IMR-90 (cell line): Measurements from ENCODE around the gene HMX1. TPM values are rescaled to one million over a fixed set of nuclear protein-coding genes. Genes with fewer than 3 reads are reported as not detected.

ENCODE experiments used
- ATAC-seq: fragments of 200-7000 bp; cut with Tn5 transposase; 2 replicates; pipeline ENCODE4 v1.9.1; 2020; ENCODE audit warnings: low read depth, mild to moderate bottlenecking, moderate library complexity
- BruUV-seq: library from RNA; stranded (reverse); fragments of 400-500 nt; replicated peaks from 2 replicates; lab custom pipeline; 2021; lab: Mats Ljungman, UMichigan
- CTCF ChIA-PET: fragments of 300-600 bp; formaldehyde crosslinking; extraction: SDS; loops from one replicate; lab custom pipeline; 2021; ENCODE audit warnings: antibody characterized with exemption; lab: Yijun Ruan, JAX
- POLR2A ChIA-PET: fragments of 300-600 bp; sonication (Branson Sonifier 250); formaldehyde crosslinking; loops from one replicate; lab custom pipeline; 2022; ENCODE audit warnings: antibody characterized with exemption; ENCODE audit not compliant: unreplicated experiment; lab: Charles Lee
- DNase-seq: peaks from one replicate; pipeline ENCODE4 v3.0.0; 2013
- H2AFZ ChIP-seq: replicated peaks from 2 replicates; pipeline ENCODE3; 2013; ENCODE audit warnings: low read length, mild to moderate bottlenecking; ENCODE audit not compliant: poor library complexity
- H2AK5ac ChIP-seq: 2 replicates; pipeline ENCODE4 v1.6.1; 2013; ENCODE audit warnings: low read depth, low read length, inconsistent platforms
- H2AK9ac ChIP-seq: replicated peaks from 2 replicates; pipeline ENCODE3; 2013; ENCODE audit warnings: mild to moderate bottlenecking, low read depth, low read length, moderate library complexity; ENCODE audit not compliant: poor library complexity
- H2BK120ac ChIP-seq: 2 replicates; pipeline ENCODE4 v1.6.1; 2013; ENCODE audit warnings: low read depth, low read length, inconsistent platforms
- H2BK15ac ChIP-seq: 3 replicates; pipeline ENCODE4 v1.6.1; 2013; ENCODE audit warnings: low read depth, low read length, inconsistent platforms
- H2BK20ac ChIP-seq: 2 replicates; pipeline ENCODE4 v1.6.1; 2013; ENCODE audit warnings: low read depth, mild to moderate bottlenecking, inconsistent platforms, low read length, moderate library complexity
- H2BK5ac ChIP-seq: 2 replicates; pipeline ENCODE4 v1.6.1; 2013; ENCODE audit warnings: mild to moderate bottlenecking, low read depth, low read length, inconsistent platforms; ENCODE audit not compliant: poor library complexity, severe bottlenecking
- H3K14ac ChIP-seq: replicated peaks from 2 replicates; pipeline ENCODE4 v1.6.1; 2013; ENCODE audit warnings: low read depth, low read length, inconsistent platforms
- H3K18ac ChIP-seq: 2 replicates; pipeline ENCODE4 v1.6.1; 2013; ENCODE audit warnings: low read depth, low read length, control low read depth
- H3K23ac ChIP-seq: 2 replicates; pipeline ENCODE4 v1.6.1; 2013; ENCODE audit warnings: low read depth, low read length, inconsistent platforms
- H3K27ac ChIP-seq: 2 replicates; pipeline ENCODE4 v1.5.1; 2013; ENCODE audit warnings: mild to moderate bottlenecking, control low read depth, low read length; ENCODE audit not compliant: insufficient read depth
- H3K27me3 ChIP-seq: 2 replicates; pipeline ENCODE4 v1.6.1; 2013; ENCODE audit warnings: low read length; ENCODE audit not compliant: control insufficient read depth, insufficient read depth
- H3K36me3 ChIP-seq: 2 replicates; pipeline ENCODE4 v1.6.1; 2013; ENCODE audit warnings: low read length, mixed read lengths; ENCODE audit not compliant: control insufficient read depth, insufficient read depth
- H3K4ac ChIP-seq: 2 replicates; pipeline ENCODE4 v1.6.1; 2013; ENCODE audit warnings: low read depth, low read length, inconsistent platforms
- H3K4me1 ChIP-seq: 2 replicates; pipeline ENCODE4 v1.6.1; 2013; ENCODE audit warnings: low read length, mixed read lengths; ENCODE audit not compliant: control insufficient read depth, insufficient read depth
- H3K4me2 ChIP-seq: 2 replicates; pipeline ENCODE4 v1.6.1; 2013; ENCODE audit warnings: low read depth, mild to moderate bottlenecking, control low read depth, low read length, moderate library complexity
- H3K4me3 ChIP-seq: 2 replicates; pipeline ENCODE4 v1.5.1; 2013; ENCODE audit warnings: low read depth, mild to moderate bottlenecking, control low read depth, low read length, moderate library complexity; ENCODE audit not compliant: insufficient read depth
- H3K56ac ChIP-seq: 2 replicates; pipeline ENCODE4 v1.6.1; 2013; ENCODE audit warnings: low read length, inconsistent platforms; ENCODE audit not compliant: insufficient read depth; ENCODE audit errors: extremely low read depth
- H3K79me1 ChIP-seq, 2 experiments: 2 replicates each; pipeline ENCODE4 v1.6.1; 2013; ENCODE audit warnings: low read length in 2 of 2, inconsistent platforms in 1 of 2, low read depth in 1 of 2
- H3K9ac ChIP-seq: 2 replicates; pipeline ENCODE4 v1.6.1; 2013; ENCODE audit warnings: low read depth, low read length, control low read depth
- H3K9me1 ChIP-seq: 2 replicates; pipeline ENCODE4 v1.6.1; 2013; ENCODE audit warnings: low read length, inconsistent platforms; ENCODE audit not compliant: insufficient read depth
- H3K9me3 ChIP-seq: 2 replicates; pipeline ENCODE4 v1.6.1; 2013; ENCODE audit warnings: low read length; ENCODE audit not compliant: control insufficient read depth, insufficient read depth
- H4K20me1 ChIP-seq: 2 replicates; pipeline ENCODE4 v1.6.1; 2013; ENCODE audit warnings: low read length, inconsistent platforms; ENCODE audit not compliant: insufficient read depth
- H4K5ac ChIP-seq: 2 replicates; pipeline ENCODE4 v1.6.1; 2013; ENCODE audit warnings: mild to moderate bottlenecking, low read depth, low read length, control low read depth
- H4K8ac ChIP-seq, 2 experiments: 2 replicates each; pipeline ENCODE4 v1.6.1; 2013; ENCODE audit warnings: low read depth in 2 of 2, low read length in 2 of 2, control low read depth in 1 of 2, inconsistent platforms in 1 of 2
- H4K91ac ChIP-seq: 2 replicates; pipeline ENCODE4 v1.6.1; 2013; ENCODE audit warnings: low read depth, low read length, inconsistent platforms; ENCODE audit not compliant: insufficient read depth
- BHLHE40 ChIP-seq: fragments of 150-350 bp; IDR thresholded peaks from 2 replicates; pipeline ENCODE4 v1.6.1; 2016; ENCODE audit warnings: mild to moderate bottlenecking, low read depth, low read length
- CHD1 ChIP-seq: IDR thresholded peaks from 2 replicates; pipeline ENCODE4 v1.6.1; 2012; ENCODE audit warnings: low read depth, low read length, improper control_type of control experiment
- FOS ChIP-seq: fragments of 150-350 bp; IDR thresholded peaks from 2 replicates; pipeline ENCODE4 v1.6.1; 2016; ENCODE audit warnings: low read depth, low read length
- MAFK ChIP-seq: IDR thresholded peaks from 2 replicates; pipeline ENCODE4 v1.6.1; 2012; ENCODE audit warnings: low read depth, low read length, improper control_type of control experiment
- MAZ ChIP-seq: IDR thresholded peaks from 2 replicates; pipeline ENCODE4 v1.6.1; 2012; ENCODE audit warnings: low read depth, mild to moderate bottlenecking, low read length, improper control_type of control experiment, moderate library complexity, borderline replicate concordance
- MXI1 ChIP-seq: IDR thresholded peaks from 2 replicates; pipeline ENCODE4 v1.6.1; 2012; ENCODE audit warnings: low read depth, mild to moderate bottlenecking, low read length, moderate library complexity, borderline replicate concordance
- NFE2L2 ChIP-seq: fragments of 150-350 bp; IDR thresholded peaks from 2 replicates; pipeline ENCODE4 v1.6.1; 2016; ENCODE audit warnings: low read depth, mild to moderate bottlenecking, low read length
- POLR2A ChIP-seq: IDR thresholded peaks from 2 replicates; pipeline ENCODE4 v1.6.1; 2012; ENCODE audit warnings: mild to moderate bottlenecking, low read depth, low read length
- RAD21 ChIP-seq: IDR thresholded peaks from 2 replicates; pipeline ENCODE4 v1.6.1; 2012; ENCODE audit warnings: low read length, improper control_type of control experiment
- RFX5 ChIP-seq: IDR thresholded peaks from 2 replicates; pipeline ENCODE4 v1.8.0; 2012; ENCODE audit warnings: low read depth, mild to moderate bottlenecking, low read length, moderate library complexity
- SMC3 ChIP-seq: fragments of 150-350 bp; IDR thresholded peaks from 2 replicates; pipeline ENCODE4 v1.6.1; 2016; ENCODE audit warnings: low read depth, mild to moderate bottlenecking, antibody characterized with exemption, low read length, moderate library complexity
- WGBS, 2 experiments: methylation state at CpG; one replicate each; pipeline versions ENCODE4 v1.1.5 to v1.1.7; 2013; ENCODE audit warnings: missing lambda C conversion rate in 2 of 2; ENCODE audit not compliant: insufficient read length in 1 of 2; ENCODE audit errors: extremely low coverage in 2 of 2; 5-methylcytosine and 5-hydroxymethylcytosine counted together
- dilution Hi-C: fragments of 300-500 bp; cut with HindIII; formaldehyde crosslinking; loops from one replicate; pipeline ENCODE4 v1.14.3; 2018; ENCODE audit warnings: low sequenced_read_pairs; ENCODE audit not compliant: unreplicated experiment
- in situ Hi-C: fragments of 300-500 bp; cut with MboI; formaldehyde crosslinking; loops from 3 replicates; pipeline ENCODE4 v1.14.3; 2019; ENCODE audit warnings: low sequenced_read_pairs, inconsistent platforms, mixed read lengths
- intact Hi-C: fragments of 100-400 bp; cut with micrococcal nuclease; formaldehyde crosslinking; loops from 2 replicates; pipeline ENCODE4 v1.10.0; 2022
- polyA plus RNA-seq, 3 experiments: library from polyadenylated mRNA; depleted of rRNA; stranded (reverse); fragments of >200 nt; gene quantifications; 2 replicates each; pipeline ENCODE4 v1.2.3, GENCODE V29; 2012; ENCODE audit warnings: low replicate concordance in 1 of 3
- total RNA-seq: library from RNA; depleted of rRNA; stranded (reverse); fragments of >200 nt; gene quantifications from 2 replicates; pipeline ENCODE4 v1.2.3, GENCODE V29; 2012
- TF ChIP-seq, protein P1 (sequence below): conservative IDR thresholded peaks from 2 replicates; pipeline ENCODE4 v1.5.1; 2012; ENCODE audit warnings: mild to moderate bottlenecking, low read depth, low read length, improper control_type of control experiment
- TF ChIP-seq, protein P2 (sequence below): fragments of 150-350 bp; IDR thresholded peaks from 2 replicates; pipeline ENCODE4 v1.6.1; 2017; ENCODE audit warnings: mild to moderate bottlenecking, antibody characterized with exemption, low read length, low read depth
- TF ChIP-seq, protein P3 (sequence below): fragments of 150-350 bp; IDR thresholded peaks from 2 replicates; pipeline ENCODE4 v1.6.1; 2016; ENCODE audit warnings: low read depth, mild to moderate bottlenecking, low read length, moderate library complexity, borderline replicate concordance

HMX1 gene
- total and polyA plus RNA-seq, 2 of the 4 experiments (the other 2 are of a cell fraction), result not detected

- in situ Hi-C loops (no loop called here), intact Hi-C loops (no loop called here), dilution Hi-C loops (no loop called here)
- no peak overlapping the region for H2BK120ac ChIP-seq
- no peak overlapping the region for H3K4me3 ChIP-seq
- no peak overlapping the region for H2BK15ac ChIP-seq
- no peak overlapping the region for H3K4ac ChIP-seq
- no peak overlapping the region for H3K23ac ChIP-seq
- no peaks in the 10 kb centered on the region for H3K4me1 ChIP-seq
- H3K56ac ChIP-seq, result no peak overlapping the region
- WGBS, 2 experiments, result 18% methylated on average over 10 of the region's 16 CpGs; no CpG with 5 or more reads in 1 of the 2 experiments
- BruUV-seq, result no TSS peak
- no peaks in the 10 kb centered on the region for H4K20me1 ChIP-seq
- H3K9ac ChIP-seq, result no peak overlapping the region
- H3K27ac ChIP-seq, result no peak overlapping the region
- no peaks in the 10 kb centered on the region for H3K79me1 ChIP-seq
- DNase-seq, result no peak
- H2BK20ac ChIP-seq, result no peak overlapping the region
- H4K8ac ChIP-seq, result no peak overlapping the region
- ChIA-PET CTCF (no interaction called here), POLR2A (no interaction called here)
- H4K91ac ChIP-seq, result no peak overlapping the region
- no peak overlapping the region for H2BK5ac ChIP-seq
- H3K9me1 ChIP-seq, result no peaks in the 10 kb centered on the region
- peak overlapping the region; percentile 21 for H2AFZ ChIP-seq
- no peak overlapping the region for H3K18ac ChIP-seq
- H3K14ac ChIP-seq, result no peak overlapping the region
- no peak overlapping the region for H2AK5ac ChIP-seq
- H3K27me3 ChIP-seq, result peaks cover 84% of the 10 kb centered on the region
- TF ChIP-seq SMC3, result no peak
- no peak for TF ChIP-seq RFX5
- TF ChIP-seq, protein P1, sequence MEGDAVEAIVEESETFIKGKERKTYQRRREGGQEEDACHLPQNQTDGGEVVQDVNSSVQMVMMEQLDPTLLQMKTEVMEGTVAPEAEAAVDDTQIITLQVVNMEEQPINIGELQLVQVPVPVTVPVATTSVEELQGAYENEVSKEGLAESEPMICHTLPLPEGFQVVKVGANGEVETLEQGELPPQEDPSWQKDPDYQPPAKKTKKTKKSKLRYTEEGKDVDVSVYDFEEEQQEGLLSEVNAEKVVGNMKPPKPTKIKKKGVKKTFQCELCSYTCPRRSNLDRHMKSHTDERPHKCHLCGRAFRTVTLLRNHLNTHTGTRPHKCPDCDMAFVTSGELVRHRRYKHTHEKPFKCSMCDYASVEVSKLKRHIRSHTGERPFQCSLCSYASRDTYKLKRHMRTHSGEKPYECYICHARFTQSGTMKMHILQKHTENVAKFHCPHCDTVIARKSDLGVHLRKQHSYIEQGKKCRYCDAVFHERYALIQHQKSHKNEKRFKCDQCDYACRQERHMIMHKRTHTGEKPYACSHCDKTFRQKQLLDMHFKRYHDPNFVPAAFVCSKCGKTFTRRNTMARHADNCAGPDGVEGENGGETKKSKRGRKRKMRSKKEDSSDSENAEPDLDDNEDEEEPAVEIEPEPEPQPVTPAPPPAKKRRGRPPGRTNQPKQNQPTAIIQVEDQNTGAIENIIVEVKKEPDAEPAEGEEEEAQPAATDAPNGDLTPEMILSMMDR, result no peak
- no peak for TF ChIP-seq BHLHE40
- no peak for TF ChIP-seq MAFK
- TF ChIP-seq MXI1, result no peak
- TF ChIP-seq, protein P2, sequence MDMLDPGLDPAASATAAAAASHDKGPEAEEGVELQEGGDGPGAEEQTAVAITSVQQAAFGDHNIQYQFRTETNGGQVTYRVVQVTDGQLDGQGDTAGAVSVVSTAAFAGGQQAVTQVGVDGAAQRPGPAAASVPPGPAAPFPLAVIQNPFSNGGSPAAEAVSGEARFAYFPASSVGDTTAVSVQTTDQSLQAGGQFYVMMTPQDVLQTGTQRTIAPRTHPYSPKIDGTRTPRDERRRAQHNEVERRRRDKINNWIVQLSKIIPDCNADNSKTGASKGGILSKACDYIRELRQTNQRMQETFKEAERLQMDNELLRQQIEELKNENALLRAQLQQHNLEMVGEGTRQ, result no peak
- no peak for TF ChIP-seq NFE2L2
- TF ChIP-seq RAD21, result no peak
- no peak for TF ChIP-seq CHD1
- TF ChIP-seq POLR2A, result no peak
- TF ChIP-seq, protein P3, sequence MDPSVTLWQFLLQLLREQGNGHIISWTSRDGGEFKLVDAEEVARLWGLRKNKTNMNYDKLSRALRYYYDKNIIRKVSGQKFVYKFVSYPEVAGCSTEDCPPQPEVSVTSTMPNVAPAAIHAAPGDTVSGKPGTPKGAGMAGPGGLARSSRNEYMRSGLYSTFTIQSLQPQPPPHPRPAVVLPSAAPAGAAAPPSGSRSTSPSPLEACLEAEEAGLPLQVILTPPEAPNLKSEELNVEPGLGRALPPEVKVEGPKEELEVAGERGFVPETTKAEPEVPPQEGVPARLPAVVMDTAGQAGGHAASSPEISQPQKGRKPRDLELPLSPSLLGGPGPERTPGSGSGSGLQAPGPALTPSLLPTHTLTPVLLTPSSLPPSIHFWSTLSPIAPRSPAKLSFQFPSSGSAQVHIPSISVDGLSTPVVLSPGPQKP, result no peak
- no peak for TF ChIP-seq MAZ
- TF ChIP-seq FOS, result no peak
- no peak for ATAC-seq
- H3K9me3 ChIP-seq, result no peaks in the 10 kb centered on the region
- H4K5ac ChIP-seq, result no peak overlapping the region
- no peaks in the 10 kb centered on the region for H3K36me3 ChIP-seq
- H2AK9ac ChIP-seq, result no peak overlapping the region
- no peak overlapping the region for H3K4me2 ChIP-seq
Observed at GRCh38 chr4:8869002-8869897, 2.4 kb downstream of the HMX1 start.
